Activated CD4-positive, alpha-beta T cell treated with anti-CD3 and anti-CD28 coated beads, Interleukin-2, amount 10 ng/mL, durations not matched to agents 7 days and 5 days (primary cell): ENCODE measurements around the gene GRAP. TPM values are rescaled to one million over a fixed set of nuclear protein-coding genes. Genes with fewer than 3 reads are reported as not detected.
"Not testable (repeated sequence)": the region's sequence is repeated elsewhere in the genome, so short reads cannot be mapped to it uniquely, and the experiment has no call there.

Experiments
- CTCF ChIA-PET: fragments of 350-600 bp; sonication (Branson Sonifier 250); formaldehyde crosslinking; loops from one replicate; lab custom pipeline; 2021; ENCODE audit warnings: antibody characterized with exemption; lab: Charles Lee
- POLR2A ChIA-PET: fragments of 350-600 bp; sonication (Branson Sonifier 250); formaldehyde crosslinking; loops from one replicate; lab custom pipeline; 2021; ENCODE audit warnings: antibody characterized with exemption; lab: Charles Lee
- DNase-seq: peaks from one replicate; pipeline ENCODE4 v3.0.0-alpha.2; 2020
- H3K27ac Mint-ChIP-seq: one replicate; pipeline ENCODE4 v1.8.0; 2021; ENCODE audit warnings: mild to moderate bottlenecking, moderate library complexity, mixed read lengths
- H3K27me3 Mint-ChIP-seq: one replicate; pipeline ENCODE4 v1.8.0; 2021; ENCODE audit warnings: mixed read lengths
- H3K36me3 Mint-ChIP-seq: one replicate; pipeline ENCODE4 v1.8.0; 2021; ENCODE audit warnings: low read depth, mixed read lengths
- H3K4me1 Mint-ChIP-seq: one replicate; pipeline ENCODE4 v1.8.0; 2021; ENCODE audit warnings: mixed read lengths
- H3K4me3 Mint-ChIP-seq: one replicate; pipeline ENCODE4 v1.8.0; 2021; ENCODE audit warnings: mild to moderate bottlenecking, moderate library complexity, mixed read lengths
- H3K9me3 Mint-ChIP-seq: one replicate; pipeline ENCODE4 v1.8.0; 2021; ENCODE audit warnings: mixed read lengths
- total RNA-seq, 2 experiments: library from RNA; stranded (reverse); gene quantifications; one replicate each; pipeline ENCODE4 v1.2.3, GENCODE V29; 2021

Gene GRAP
- 10 to 100 TPM; 35.4 to 39.2 TPM for total RNA-seq

DNA sequence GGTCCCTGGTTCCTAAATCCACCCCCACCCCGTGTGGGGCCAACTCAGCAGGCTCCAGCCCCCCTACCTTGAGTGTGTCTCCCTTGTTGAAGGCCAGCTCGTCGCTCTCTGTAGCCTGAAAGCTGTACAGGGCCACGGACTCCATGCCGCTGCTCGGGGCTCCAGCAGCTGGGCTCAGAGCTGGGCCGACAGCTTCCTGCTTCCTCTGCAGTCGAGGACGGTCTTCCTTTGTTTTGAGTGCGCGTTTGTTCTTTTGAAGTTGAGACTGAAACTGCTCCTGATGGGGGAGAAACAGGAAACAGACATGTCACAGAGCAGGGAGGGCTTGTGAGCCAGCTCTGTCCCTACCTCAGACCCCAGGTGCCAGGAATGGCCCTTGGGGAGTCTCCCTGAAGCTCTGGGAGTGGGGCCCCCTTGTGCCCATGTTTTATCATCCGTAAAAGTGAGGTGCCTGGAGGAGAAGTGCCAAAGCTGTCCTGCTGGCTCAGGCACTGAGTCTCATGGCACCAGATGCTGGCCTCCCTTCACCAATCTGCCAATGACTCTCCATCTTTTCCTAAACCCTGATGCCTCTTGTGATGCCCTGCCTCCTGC is at the start of gene GRAP:
GRAP (minus strand) TSS at position 176 of the 594 bp plus-strand sequence; CDS start at position 145, 31 bp downstream.
- CTCF ChIA-PET, H3K4me3 Mint-ChIP-seq, DNase-seq, H3K4me1 Mint-ChIP-seq, H3K27me3 Mint-ChIP-seq, H3K9me3 Mint-ChIP-seq, POLR2A ChIA-PET, H3K27ac Mint-ChIP-seq, H3K36me3 Mint-ChIP-seq: not testable (repeated sequence)

DNA sequence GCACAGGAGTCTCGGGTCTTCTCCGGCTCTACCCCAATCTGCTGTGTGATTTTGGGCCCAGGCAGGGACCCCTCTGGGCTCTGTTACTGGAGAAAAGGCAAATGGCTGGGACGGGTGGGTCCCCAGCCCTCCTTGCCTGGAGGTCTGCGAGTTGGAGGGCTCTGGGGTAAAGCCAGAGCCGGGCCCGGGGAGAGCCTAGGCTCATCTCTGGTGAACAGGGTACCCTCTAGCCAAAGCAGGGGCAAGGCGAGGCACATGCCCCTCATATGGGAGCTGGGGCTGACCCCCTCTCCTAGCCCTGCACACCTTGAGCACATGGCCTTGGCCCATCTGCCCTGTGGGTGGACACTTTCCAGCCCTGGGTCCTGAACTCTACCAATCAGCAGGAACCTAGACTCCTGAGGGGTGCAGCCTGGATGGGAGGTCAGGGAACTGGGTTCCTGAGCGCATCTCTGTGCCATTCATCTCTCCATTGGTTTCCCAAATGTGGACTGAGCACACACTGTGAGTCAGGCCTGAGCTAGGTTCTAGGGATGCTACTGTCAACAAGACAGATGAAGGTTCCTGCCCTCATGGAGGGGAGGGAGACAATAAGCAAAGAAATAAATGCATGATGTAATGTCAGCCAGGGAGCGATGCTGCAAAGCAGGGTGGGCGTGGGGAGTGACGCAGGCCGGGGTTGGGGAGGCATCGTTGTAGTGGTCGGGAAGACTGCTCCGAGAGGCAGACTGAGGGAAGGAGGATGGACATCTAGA is 47.1 kb upstream of the GRAP start:
- H3K9me3 Mint-ChIP-seq, H3K4me3 Mint-ChIP-seq, H3K27me3 Mint-ChIP-seq, H3K4me1 Mint-ChIP-seq, POLR2A ChIA-PET, H3K27ac Mint-ChIP-seq, DNase-seq, H3K36me3 Mint-ChIP-seq, CTCF ChIA-PET: not testable (repeated sequence)

DNA sequence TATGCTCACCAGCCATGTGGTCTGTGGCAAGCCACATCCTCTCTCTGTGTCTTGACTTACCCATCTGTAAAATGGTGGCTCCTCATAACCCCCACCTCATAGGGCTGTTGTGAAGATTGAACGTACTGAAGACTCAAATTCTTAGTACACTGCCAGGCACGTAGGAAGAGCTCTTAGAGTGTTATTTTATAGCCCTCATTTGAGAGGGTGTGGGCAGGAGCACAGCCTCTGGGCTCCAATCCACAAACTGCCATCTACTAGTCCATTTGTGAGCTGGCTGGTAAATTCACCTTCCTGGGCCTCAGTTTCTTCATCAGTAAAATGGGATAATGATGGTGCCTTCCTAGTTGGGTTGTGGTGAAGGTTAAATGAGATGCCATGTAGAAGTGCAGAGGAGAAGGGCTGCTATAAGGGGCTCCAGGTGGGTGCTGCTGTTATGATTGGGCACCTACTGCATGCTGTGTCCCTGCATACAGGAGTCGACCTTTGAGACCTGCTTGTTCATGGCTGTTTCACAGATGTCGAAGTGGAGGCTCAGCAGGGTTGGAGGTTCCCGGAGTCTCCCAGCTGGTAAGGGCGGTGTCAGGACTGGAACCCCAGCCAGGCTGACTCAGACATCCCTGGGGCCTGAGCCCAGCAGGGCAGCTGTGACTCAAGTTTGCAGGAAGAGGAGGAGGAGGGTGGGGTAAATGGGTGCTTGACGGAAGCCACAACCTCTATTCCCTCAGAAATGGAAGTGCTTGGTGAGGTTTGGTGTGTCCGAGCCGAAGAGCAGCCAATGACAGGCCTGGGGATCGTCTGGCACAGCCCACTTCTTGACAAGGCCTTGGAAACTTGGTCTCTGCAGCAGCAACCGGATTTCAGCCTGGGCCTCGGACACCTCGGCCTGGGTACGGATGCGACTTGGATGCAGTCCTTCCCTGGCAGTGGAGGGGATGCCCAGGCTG is 46.3 kb upstream of the GRAP start:
- DNase-seq, H3K36me3 Mint-ChIP-seq, H3K27me3 Mint-ChIP-seq, H3K4me1 Mint-ChIP-seq, POLR2A ChIA-PET, H3K4me3 Mint-ChIP-seq, H3K9me3 Mint-ChIP-seq, H3K27ac Mint-ChIP-seq, CTCF ChIA-PET: not testable (repeated sequence)

DNA sequence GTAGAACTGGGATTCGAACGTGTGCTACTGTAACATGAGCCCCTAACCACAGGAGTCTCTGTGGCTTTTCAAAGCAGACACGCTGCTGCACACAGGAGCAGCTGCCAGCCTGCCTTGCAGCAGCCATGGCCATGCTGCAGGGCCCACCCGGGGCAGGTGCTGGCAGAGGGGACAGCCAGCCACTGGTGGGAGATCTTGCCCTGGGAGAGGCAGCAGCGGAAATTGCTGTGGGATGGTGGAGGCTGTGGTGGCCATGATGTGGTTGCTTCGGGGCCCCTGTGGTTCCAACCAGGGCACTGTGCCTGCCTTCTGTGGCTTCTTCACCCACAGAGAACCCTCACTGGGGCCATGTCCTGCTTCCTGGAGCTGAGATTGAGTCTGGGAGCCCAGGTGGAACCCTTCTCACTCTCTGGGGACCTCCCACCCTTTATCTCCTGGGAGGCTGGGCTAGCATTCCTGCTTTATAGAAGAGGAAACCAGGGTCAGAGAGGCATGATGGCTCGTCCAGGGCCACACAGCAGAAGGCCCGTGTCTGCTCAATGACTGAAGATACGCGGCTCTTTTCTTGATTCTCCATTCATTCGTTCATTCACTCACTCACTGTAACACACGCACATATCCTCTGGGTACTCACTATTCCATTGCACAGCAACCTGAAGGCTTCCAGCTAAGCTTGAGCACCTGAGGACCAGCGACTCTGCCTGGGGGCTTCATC is 43.5 kb upstream of the GRAP start:
- H3K4me3 Mint-ChIP-seq, H3K9me3 Mint-ChIP-seq, CTCF ChIA-PET, H3K4me1 Mint-ChIP-seq, H3K27me3 Mint-ChIP-seq, H3K27ac Mint-ChIP-seq, POLR2A ChIA-PET, H3K36me3 Mint-ChIP-seq, DNase-seq: not testable (repeated sequence)

DNA sequence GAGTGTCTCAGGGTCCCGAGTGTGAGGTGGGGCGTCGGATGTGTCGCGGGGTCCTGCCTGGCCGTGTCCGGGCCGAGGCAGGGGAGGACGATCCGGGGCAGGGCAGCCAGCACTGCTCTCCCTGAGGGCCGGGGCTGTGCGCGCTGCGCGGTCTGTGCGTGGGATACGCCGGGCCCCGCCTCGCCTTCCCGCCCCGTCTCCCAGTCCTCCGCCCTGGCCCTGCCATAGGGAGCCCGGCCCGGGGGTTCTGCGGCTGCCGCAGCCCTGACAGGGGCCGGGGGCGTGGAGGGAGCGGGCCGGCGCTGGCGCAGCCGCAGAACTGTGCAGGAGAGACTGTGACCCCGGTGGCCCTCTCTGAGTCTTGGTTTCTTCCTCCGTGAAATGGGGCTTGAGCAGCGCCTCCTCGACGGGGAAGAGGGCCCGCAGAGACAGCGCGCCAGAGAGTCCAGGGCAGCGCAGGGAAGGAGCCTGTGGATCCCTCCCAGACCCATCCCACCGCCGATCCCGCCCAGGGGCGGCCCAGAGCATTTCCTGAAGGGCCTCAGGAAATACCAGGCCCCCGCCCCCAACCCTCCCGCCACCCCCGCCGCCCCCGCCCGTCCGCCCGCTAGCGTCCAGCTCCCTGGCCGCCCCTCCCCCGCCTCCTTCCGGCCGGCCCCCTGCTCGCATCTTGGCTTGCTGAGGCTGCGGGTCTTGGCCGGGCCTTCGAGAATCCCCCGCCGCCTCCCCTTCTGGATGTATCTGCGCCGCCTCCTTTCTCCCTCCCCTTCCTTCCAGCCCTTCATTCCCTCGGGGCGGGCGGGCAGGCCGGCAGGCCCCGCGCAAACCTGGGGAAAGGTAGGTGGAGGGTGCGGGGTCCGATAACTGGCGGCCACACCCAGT is 42.3 kb upstream of the GRAP start:
- H3K9me3 Mint-ChIP-seq, POLR2A ChIA-PET, H3K4me1 Mint-ChIP-seq, DNase-seq, H3K27ac Mint-ChIP-seq, H3K36me3 Mint-ChIP-seq, H3K27me3 Mint-ChIP-seq, CTCF ChIA-PET, H3K4me3 Mint-ChIP-seq: not testable (repeated sequence)

DNA sequence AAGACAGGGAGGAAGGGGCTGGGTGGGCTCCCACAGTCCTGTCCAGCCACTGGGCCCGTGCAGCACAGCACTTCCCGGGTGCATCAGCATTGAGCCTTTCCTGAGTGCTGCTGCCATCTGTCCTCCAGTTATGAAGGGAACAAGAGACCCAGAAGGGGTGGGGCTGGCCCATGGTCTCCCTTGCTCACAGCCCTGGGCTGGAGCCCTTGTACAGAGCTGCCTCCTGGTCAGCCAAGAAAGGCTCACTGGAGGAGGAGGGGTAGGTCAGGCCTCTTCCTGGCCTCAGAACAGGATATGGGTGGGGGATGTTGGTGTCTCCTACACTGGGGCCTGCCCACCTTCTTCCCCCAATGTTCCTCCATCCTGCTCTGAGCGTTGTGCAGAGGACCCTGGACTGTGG is 30.6 kb upstream of the GRAP start:
- H3K27me3 Mint-ChIP-seq, H3K4me1 Mint-ChIP-seq, H3K4me3 Mint-ChIP-seq, POLR2A ChIA-PET, DNase-seq, H3K27ac Mint-ChIP-seq, H3K9me3 Mint-ChIP-seq, CTCF ChIA-PET, H3K36me3 Mint-ChIP-seq: not testable (repeated sequence)

DNA sequence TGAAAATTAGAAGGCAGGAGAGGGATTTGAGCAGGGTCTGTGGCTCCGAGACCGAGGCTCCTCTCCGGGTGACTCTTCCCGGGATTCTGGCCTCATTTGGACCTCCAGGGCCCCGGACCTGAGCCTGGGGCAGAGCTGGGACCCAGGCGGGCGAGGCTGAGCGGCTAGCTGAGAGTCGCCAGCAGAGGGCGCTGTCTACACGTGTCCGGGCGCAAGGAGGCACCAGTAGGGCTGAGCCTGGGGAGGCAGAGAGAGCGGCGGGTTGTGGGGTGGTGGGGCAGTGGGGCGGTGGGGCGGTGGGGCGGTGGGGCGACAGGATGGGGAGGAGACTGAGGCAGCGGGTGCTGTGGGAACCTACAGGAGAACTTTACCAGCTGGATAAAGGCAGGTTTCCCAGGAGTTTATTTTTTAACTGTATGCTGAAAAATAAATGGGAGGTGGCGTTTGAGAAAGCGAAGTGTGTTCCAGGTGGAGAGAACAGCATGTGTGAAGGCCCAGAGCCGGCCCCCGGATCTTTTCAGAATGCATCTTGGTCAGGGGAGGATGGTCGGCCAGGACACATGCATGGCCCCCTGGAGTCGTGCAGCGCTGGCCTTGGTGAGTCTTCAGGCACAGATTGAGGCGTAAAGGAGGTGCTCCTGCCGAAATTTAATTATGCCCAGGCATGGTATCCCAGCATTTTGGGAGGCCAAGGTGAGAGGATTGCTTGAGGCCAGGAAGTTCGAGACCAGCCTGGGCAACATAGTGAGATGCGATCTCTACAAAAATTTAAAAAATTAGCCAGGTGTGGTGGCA is 29.8 kb upstream of the GRAP start:
- DNase-seq: peak; percentile 20
- H3K27me3 Mint-ChIP-seq, POLR2A ChIA-PET, H3K4me1 Mint-ChIP-seq, H3K4me3 Mint-ChIP-seq, H3K27ac Mint-ChIP-seq, CTCF ChIA-PET, H3K36me3 Mint-ChIP-seq, H3K9me3 Mint-ChIP-seq: not testable (repeated sequence)

DNA sequence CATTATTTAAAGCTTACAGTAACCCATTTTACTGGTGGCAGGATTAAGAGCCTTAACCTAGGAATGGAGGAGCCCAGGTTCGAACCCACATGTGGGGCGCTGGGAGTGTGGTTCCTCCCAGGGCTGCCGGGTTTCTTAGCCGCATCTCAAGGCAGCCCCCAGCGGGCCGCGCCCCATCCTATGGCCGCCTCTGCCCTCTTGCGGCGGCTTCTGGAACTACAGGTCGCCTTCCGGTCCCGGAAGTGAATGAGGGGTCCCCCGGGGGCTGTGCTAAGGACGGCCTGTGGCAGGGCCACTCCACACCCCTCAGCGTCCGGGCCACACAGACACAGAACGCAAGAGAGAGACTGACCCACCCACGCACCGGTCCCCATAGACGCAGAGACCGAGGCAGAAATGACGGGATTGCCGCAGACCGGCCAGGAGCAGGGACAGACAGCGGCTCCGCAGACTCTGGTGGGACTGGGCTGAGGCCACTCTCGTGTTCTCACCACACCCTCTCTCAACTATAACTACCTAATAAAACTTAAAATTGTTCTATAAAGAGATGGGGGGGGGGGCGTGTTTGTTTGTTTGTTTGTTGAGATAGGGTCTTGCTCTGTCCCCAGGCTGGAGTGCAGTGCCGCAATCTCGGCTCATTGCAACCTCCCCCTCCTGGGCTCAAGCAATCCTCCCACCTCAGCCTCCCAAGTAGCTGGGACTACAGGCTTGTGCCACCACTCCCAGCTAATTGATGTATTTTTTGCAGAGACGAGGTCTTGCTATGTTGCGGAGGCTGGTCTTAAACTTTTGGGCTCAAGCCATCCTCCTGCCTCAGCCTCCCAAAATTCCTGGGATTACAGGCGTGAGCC is 23.8 kb upstream of the GRAP start:
- CTCF ChIA-PET, DNase-seq, H3K27me3 Mint-ChIP-seq, H3K36me3 Mint-ChIP-seq, H3K4me1 Mint-ChIP-seq, H3K27ac Mint-ChIP-seq, H3K9me3 Mint-ChIP-seq, H3K4me3 Mint-ChIP-seq, POLR2A ChIA-PET: not testable (repeated sequence)

- peak overlapping the region; percentile 73 for H3K27ac Mint-ChIP-seq
- H3K36me3 Mint-ChIP-seq, H3K4me3 Mint-ChIP-seq, H3K9me3 Mint-ChIP-seq, CTCF ChIA-PET, H3K4me1 Mint-ChIP-seq, DNase-seq, H3K27me3 Mint-ChIP-seq, POLR2A ChIA-PET: not testable (repeated sequence)
Measured at GRCh38 chr17:19064378-19064777, 17.6 kb upstream of the GRAP start.

GRCh38 chr17:19063326-19063956 is 16.7 kb upstream of the GRAP start:
- POLR2A ChIA-PET, H3K4me1 Mint-ChIP-seq: not testable (repeated sequence)

More at GRCh38 chr17:19063326-19063956, 16.7 kb upstream of the GRAP start:
- H3K9me3 Mint-ChIP-seq, H3K36me3 Mint-ChIP-seq, H3K27me3 Mint-ChIP-seq, CTCF ChIA-PET: not testable (repeated sequence)
- peak; percentile 59 for DNase-seq
- Mint-ChIP-seq H3K4me3 (peak overlapping the region; percentile 27), H3K27ac (peak overlapping the region; percentile 76)
